SU-DHL-6 (cell line): ENCODE measurements around the gene MYLK.

Experiments used
- H2AFZ ChIP-seq: fragments of 200-600 bp; sonication (generic); 2 replicates; pipeline ENCODE4 v1.6.1; 2014; ENCODE audit warnings: low read depth, mild to moderate bottlenecking, moderate library complexity, mixed read lengths, antibody characterized with exemption, low read length; ENCODE audit not compliant: severe bottlenecking
- H3F3A ChIP-seq: fragments of 200-600 bp; shearing (Covaris generic); 2 replicates; pipeline ENCODE4 v1.6.0; 2016; ENCODE audit warnings: antibody characterized with exemption, mild to moderate bottlenecking; ENCODE audit not compliant: insufficient read depth
- H3K27ac ChIP-seq: fragments of 200-600 bp; sonication (generic); 2 replicates; pipeline ENCODE4 v1.5.1; 2016; ENCODE audit warnings: low read depth, mild to moderate bottlenecking, low read length, moderate library complexity, mixed read lengths
- H3K27me3 ChIP-seq: fragments of 200-600 bp; sonication (generic), shearing (Covaris generic); 2 replicates; pipeline ENCODE4 v1.6.0; 2014; ENCODE audit warnings: mild to moderate bottlenecking, low read length
- H3K36me3 ChIP-seq: fragments of 200-600 bp; sonication (generic); 2 replicates; pipeline ENCODE4 v1.6.1; 2014; ENCODE audit warnings: mild to moderate bottlenecking, low read length, mixed read lengths
- H3K4me2 ChIP-seq: fragments of 300-600, 200-600 bp; shearing (Covaris generic), sonication (generic); 2 replicates; pipeline ENCODE4 v1.6.0; 2014; ENCODE audit warnings: low read length, low read depth, mild to moderate bottlenecking; ENCODE audit not compliant: poor library complexity, severe bottlenecking
- H3K4me3 ChIP-seq: fragments of 200-600 bp; sonication (generic); 2 replicates; pipeline ENCODE4 v1.5.1; 2014; ENCODE audit warnings: antibody characterized with exemption, low read length, mild to moderate bottlenecking, mixed read lengths; ENCODE audit not compliant: insufficient read depth, poor library complexity, severe bottlenecking
- H3K79me2 ChIP-seq: fragments of 200-600 bp; sonication (generic); 2 replicates; pipeline ENCODE4 v1.6.1; 2014; ENCODE audit warnings: mild to moderate bottlenecking, low read length, moderate library complexity; ENCODE audit not compliant: insufficient read depth
- H3K9ac ChIP-seq: fragments of 200-600 bp; sonication (generic); 2 replicates; pipeline ENCODE4 v1.7.0; 2014; ENCODE audit warnings: mild to moderate bottlenecking, low read length
- H3K9me2 ChIP-seq: fragments of 200-600 bp; sonication (generic); replicated peaks from 2 replicates; pipeline ENCODE4 v1.6.1; 2014; ENCODE audit warnings: low read length; ENCODE audit not compliant: insufficient read depth
- H3K9me3 ChIP-seq: fragments of 200-600 bp; sonication (generic); 2 replicates; pipeline ENCODE4 v1.6.1; 2014; ENCODE audit warnings: low read length, mixed read lengths; ENCODE audit not compliant: insufficient read depth
- H4K20me1 ChIP-seq: fragments of 200-600 bp; sonication (generic); 2 replicates; pipeline ENCODE4 v1.6.1; 2014; ENCODE audit warnings: low read depth, mild to moderate bottlenecking, antibody characterized with exemption, low read length, moderate library complexity, mixed read lengths
- EZH2phosphoT487 ChIP-seq: fragments of 200-600 bp; sonication (generic), shearing (Covaris generic); conservative IDR thresholded peaks from 2 replicates; pipeline ENCODE4 v1.6.1; 2018; ENCODE audit warnings: mild to moderate bottlenecking, antibody characterized with exemption, low read length, moderate library complexity, mixed read lengths
- TF ChIP-seq, protein P1 (sequence below): fragments of 200-600 bp; sonication (generic); IDR thresholded peaks from one replicate; pipeline ENCODE4 v1.5.1; 2017; ENCODE audit warnings: antibody characterized with exemption, mild to moderate bottlenecking, low read length, moderate library complexity; ENCODE audit not compliant: insufficient read depth, poor library complexity, severe bottlenecking

MYLK gene

DNA sequence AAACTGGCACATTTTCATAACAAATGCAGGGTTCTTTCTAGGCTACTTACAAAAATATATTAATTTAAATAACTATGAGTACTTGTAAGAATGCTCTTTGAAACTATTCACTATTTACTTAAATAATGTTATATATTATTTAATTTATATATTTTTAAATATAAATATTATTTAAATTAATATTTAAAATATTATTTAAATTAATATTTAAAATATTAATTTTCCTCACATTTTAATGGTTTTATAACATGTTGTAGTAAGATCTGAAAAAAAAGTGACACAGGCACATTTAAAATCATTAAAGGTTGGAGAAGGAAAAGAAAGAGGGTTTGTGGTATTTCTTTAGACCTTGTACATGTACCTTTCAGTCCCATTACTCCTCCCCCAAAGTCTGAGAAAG, 42.3 kb upstream of the MYLK start:
- no peak overlapping the region for H3K4me3 ChIP-seq
- H4K20me1 ChIP-seq = no peaks in the 10 kb centered on the region
- no peak overlapping the region for H3K4me2 ChIP-seq
- no peaks in the 10 kb centered on the region for H3F3A ChIP-seq
- no peak overlapping the region for H3K9ac ChIP-seq
- TF ChIP-seq, protein P1, sequence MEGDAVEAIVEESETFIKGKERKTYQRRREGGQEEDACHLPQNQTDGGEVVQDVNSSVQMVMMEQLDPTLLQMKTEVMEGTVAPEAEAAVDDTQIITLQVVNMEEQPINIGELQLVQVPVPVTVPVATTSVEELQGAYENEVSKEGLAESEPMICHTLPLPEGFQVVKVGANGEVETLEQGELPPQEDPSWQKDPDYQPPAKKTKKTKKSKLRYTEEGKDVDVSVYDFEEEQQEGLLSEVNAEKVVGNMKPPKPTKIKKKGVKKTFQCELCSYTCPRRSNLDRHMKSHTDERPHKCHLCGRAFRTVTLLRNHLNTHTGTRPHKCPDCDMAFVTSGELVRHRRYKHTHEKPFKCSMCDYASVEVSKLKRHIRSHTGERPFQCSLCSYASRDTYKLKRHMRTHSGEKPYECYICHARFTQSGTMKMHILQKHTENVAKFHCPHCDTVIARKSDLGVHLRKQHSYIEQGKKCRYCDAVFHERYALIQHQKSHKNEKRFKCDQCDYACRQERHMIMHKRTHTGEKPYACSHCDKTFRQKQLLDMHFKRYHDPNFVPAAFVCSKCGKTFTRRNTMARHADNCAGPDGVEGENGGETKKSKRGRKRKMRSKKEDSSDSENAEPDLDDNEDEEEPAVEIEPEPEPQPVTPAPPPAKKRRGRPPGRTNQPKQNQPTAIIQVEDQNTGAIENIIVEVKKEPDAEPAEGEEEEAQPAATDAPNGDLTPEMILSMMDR = no peak
- no peak for TF ChIP-seq EZH2phosphoT487
- H3K36me3 ChIP-seq = peaks cover 71% of the 10 kb centered on the region
- no peaks in the 10 kb centered on the region for H3K9me2 ChIP-seq
- H3K9me3 ChIP-seq = no peaks in the 10 kb centered on the region
- no peaks in the 10 kb centered on the region for H3K79me2 ChIP-seq
- no peaks in the 10 kb centered on the region for H3K27me3 ChIP-seq
- no peak overlapping the region for H3K27ac ChIP-seq
- H2AFZ ChIP-seq = no peak overlapping the region

DNA sequence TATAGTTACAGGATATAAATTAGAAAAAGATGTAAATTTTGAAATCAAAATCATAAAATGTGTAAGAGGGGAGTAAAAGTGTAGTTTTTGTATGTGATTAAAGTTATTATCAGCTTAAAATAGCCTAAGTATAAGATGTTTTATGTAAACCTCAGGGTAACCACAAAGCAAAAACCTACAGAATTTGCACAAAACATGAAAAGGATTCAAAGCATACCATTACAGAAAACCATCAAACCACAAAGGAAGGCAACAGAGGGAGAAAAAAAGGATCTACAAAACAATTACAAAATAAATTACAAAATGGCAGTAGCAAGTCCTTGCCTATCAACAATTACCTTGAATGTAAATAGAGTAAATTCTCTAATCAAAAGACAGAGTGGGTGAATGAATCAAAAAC, 36.7 kb upstream of the MYLK start:
- no peaks in the 10 kb centered on the region for H4K20me1 ChIP-seq
- H3K36me3 ChIP-seq = peaks cover 58% of the 10 kb centered on the region
- H3K4me2 ChIP-seq = no peak overlapping the region

DNA sequence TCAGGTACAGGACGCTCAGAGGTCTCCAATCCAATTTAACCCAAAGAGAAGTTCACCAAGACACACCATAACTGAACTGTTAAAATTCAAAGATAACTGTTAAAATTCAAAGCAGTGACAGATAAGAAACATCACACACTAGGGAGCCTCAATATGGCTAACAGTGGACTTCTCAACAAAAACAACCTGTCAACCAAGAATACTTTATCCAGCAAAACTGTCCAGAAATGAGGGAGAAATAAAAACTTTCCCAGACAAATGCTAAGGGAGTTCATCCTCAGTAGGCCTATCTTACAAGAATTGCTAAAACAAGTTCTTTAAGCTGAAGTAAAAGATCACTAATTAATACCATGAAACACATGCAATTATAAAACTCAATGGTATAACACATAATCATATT, 36.3 kb upstream of the MYLK start:
- no peak for TF ChIP-seq EZH2phosphoT487
- TF ChIP-seq, protein P1 = no peak
- Histone ChIP-seq H3K36me3 (peaks cover 56% of the 10 kb centered on the region), H3K4me2 (no peak overlapping the region), H3K9me3 (no peaks in the 10 kb centered on the region; the same call in 1 of the 2 replicates), H3K9me2 (no peaks in the 10 kb centered on the region), H2AFZ (no peak overlapping the region), H3K27ac (no peak overlapping the region), H3K9ac (no peak overlapping the region), H3K4me3 (no peak overlapping the region), H4K20me1 (no peaks in the 10 kb centered on the region), H3K27me3 (no peaks in the 10 kb centered on the region), H3K79me2 (no peaks in the 10 kb centered on the region), H3F3A (no peaks in the 10 kb centered on the region)

More for the DNA sequence above, 36.7 kb upstream of the MYLK start:
- no peaks in the 10 kb centered on the region for H3K9me2 ChIP-seq
- no peak overlapping the region for H3K9ac ChIP-seq
- H3K27me3 ChIP-seq = no peaks in the 10 kb centered on the region
- H2AFZ ChIP-seq = no peak overlapping the region
- no peaks in the 10 kb centered on the region for H3F3A ChIP-seq
- no peak overlapping the region for H3K27ac ChIP-seq
- no peaks in the 10 kb centered on the region for H3K79me2 ChIP-seq
- H3K4me3 ChIP-seq = no peak overlapping the region
- H3K9me3 ChIP-seq = no peaks in the 10 kb centered on the region; the same call in 1 of the 2 replicates
- TF ChIP-seq, protein P1 = no peak
- TF ChIP-seq EZH2phosphoT487 = no peak
